PC-3 (cell line): Measurements from ENCODE around the gene APBA1. TPM values are rescaled to one million over a fixed set of nuclear protein-coding genes. Genes with fewer than 3 reads are reported as not detected.

Experiments used
- ATAC-seq: fragments of 200-7000 bp; cut with Tn5 transposase; 2 replicates; pipeline ENCODE4 v1.9.1; 2020; ENCODE audit warnings: mild to moderate bottlenecking, moderate library complexity
- BruUV-seq: library from RNA; stranded (reverse); fragments of 400-500 nt; replicated peaks from 2 replicates; lab custom pipeline; 2021; lab: Mats Ljungman, UMichigan
- CTCF ChIA-PET: fragments of 300-600 bp; sonication (Branson Sonifier 250); formaldehyde crosslinking; loops from one replicate; lab custom pipeline; 2022; ENCODE audit warnings: antibody characterized with exemption; lab: Charles Lee
- POLR2A ChIA-PET: fragments of 300-600 bp; sonication (Branson Sonifier 250); formaldehyde crosslinking; loops from one replicate; lab custom pipeline; 2022; ENCODE audit warnings: antibody characterized with exemption; ENCODE audit not compliant: unreplicated experiment; lab: Charles Lee
- DNase-seq: peaks from one replicate; pipeline ENCODE4 v3.0.0-alpha.2; 2015
- H2AFZ ChIP-seq: fragments of 300-600 bp; sonication (generic); 2 replicates; pipeline ENCODE4 v1.6.0; 2016; ENCODE audit warnings: antibody characterized with exemption, low read length
- H3F3A ChIP-seq: fragments of 300-600 bp; sonication (generic); one replicate; pipeline ENCODE4 v1.6.0; 2017; ENCODE audit warnings: antibody characterized with exemption, low read length, control low read depth, mild to moderate bottlenecking; ENCODE audit not compliant: unreplicated experiment
- H3K27ac ChIP-seq: fragments of 300-600 bp; sonication (generic); 2 replicates; pipeline ENCODE4 v1.5.1; 2016; ENCODE audit warnings: mild to moderate bottlenecking, low read length
- H3K27me3 ChIP-seq: fragments of 300-600 bp; sonication (generic); 2 replicates; pipeline ENCODE4 v1.6.1; 2016; ENCODE audit warnings: low read length, mixed read lengths
- H3K36me3 ChIP-seq: fragments of 300-600 bp; sonication (generic); 2 replicates; pipeline ENCODE4 v1.6.1; 2016; ENCODE audit warnings: low read depth, mixed run types, low read length, mixed read lengths
- H3K4me1 ChIP-seq: fragments of 300-600 bp; sonication (generic); 2 replicates; pipeline ENCODE4 v1.5.1; 2016; ENCODE audit warnings: low read length; ENCODE audit not compliant: insufficient read depth
- H3K4me2 ChIP-seq: fragments of 300-600 bp; sonication (generic); 2 replicates; pipeline ENCODE4 v1.6.0; 2016; ENCODE audit warnings: low read length
- H3K4me3 ChIP-seq: fragments of 300-600 bp; sonication (generic); 2 replicates; pipeline ENCODE4 v1.5.1; 2016; ENCODE audit warnings: mild to moderate bottlenecking, low read length, mixed read lengths
- H3K79me2 ChIP-seq: fragments of 300-600 bp; sonication (generic); 2 replicates; pipeline ENCODE4 v1.6.1; 2017; ENCODE audit warnings: low read length, mixed read lengths
- H3K9ac ChIP-seq: fragments of 300-600 bp; sonication (generic); 2 replicates; pipeline ENCODE4 v1.6.0; 2016; ENCODE audit warnings: mild to moderate bottlenecking, low read length
- H3K9me2 ChIP-seq: fragments of 300-600 bp; sonication (generic); replicated peaks from 2 replicates; pipeline ENCODE4 v1.6.1; 2016; ENCODE audit warnings: mixed run types, low read length, mixed read lengths
- H3K9me3 ChIP-seq: fragments of 300-600 bp; sonication (generic); 2 replicates; pipeline ENCODE4 v1.6.1; 2016; ENCODE audit warnings: low read length, mixed read lengths
- H4K20me1 ChIP-seq: fragments of 300-600 bp; sonication (generic); 2 replicates; pipeline ENCODE4 v1.6.1; 2016; ENCODE audit warnings: low read length, mixed read lengths
- EZH2 ChIP-seq: fragments of 300-600 bp; sonication (generic); IDR thresholded peaks from one replicate; pipeline ENCODE4 v1.6.1; 2017; ENCODE audit warnings: antibody characterized with exemption, mild to moderate bottlenecking, low read length; ENCODE audit not compliant: unreplicated experiment
- EZH2phosphoT487 ChIP-seq: fragments of 300-600 bp; sonication (generic); IDR thresholded peaks from 2 replicates; pipeline ENCODE4 v1.6.1; 2018; ENCODE audit warnings: mild to moderate bottlenecking, antibody characterized with exemption, low read length, borderline replicate concordance
- intact Hi-C: fragments of 100-400 bp; cut with micrococcal nuclease; formaldehyde crosslinking; loops from 2 replicates; pipeline ENCODE4 v1.9.0; 2023
- total RNA-seq: library from RNA; depleted of rRNA; stranded (reverse); fragments of >200 nt; gene quantifications from 2 replicates; pipeline ENCODE4 v1.2.3, GENCODE V29; 2014
- TF ChIP-seq, protein P1 (sequence below): fragments of 300-600 bp; sonication (generic); conservative IDR thresholded peaks from 2 replicates; pipeline ENCODE4 v1.5.1; 2017; ENCODE audit warnings: antibody characterized with exemption, low read depth, mild to moderate bottlenecking, low read length

APBA1 gene
- total RNA-seq, 1 experiment from 2014 or later: 0.07 TPM

DNA sequence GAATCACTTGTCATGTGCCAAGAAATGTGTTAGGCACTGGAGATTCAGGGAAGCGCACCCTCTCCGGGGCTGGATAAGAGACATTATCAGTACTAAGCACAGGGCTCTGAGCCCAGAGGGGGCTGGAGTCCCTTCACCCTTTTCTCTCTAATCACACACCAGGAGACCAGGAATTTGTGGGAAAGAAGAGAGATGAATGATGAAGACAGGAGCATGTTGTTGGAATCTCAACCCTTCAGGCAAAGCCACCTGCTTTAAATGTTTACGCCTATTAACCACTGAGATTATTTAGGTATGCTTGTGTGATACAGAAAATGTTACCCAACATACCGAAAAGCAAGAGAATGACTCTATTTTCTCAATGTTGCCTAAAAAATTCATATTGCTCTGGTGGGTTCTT lies 227.4 kb downstream of the APBA1 start:
- POLR2A ChIA-PET: no interaction called here
- H3K4me1 ChIP-seq: no peaks in the 10 kb centered on the region
- DNase-seq: no peak
- no peaks in the 10 kb centered on the region for H3F3A ChIP-seq
- H2AFZ ChIP-seq: no peak overlapping the region
- TF ChIP-seq EZH2phosphoT487: no peak
- H3K79me2 ChIP-seq: no peaks in the 10 kb centered on the region
- no peaks in the 10 kb centered on the region for H3K36me3 ChIP-seq
- no peaks in the 10 kb centered on the region for H3K9me2 ChIP-seq
- no peaks in the 10 kb centered on the region for H4K20me1 ChIP-seq
- H3K9me3 ChIP-seq: no peaks in the 10 kb centered on the region
- H3K9ac ChIP-seq: no peak overlapping the region
- intact Hi-C loops: no loop called here
- CTCF ChIA-PET: no interaction called here
- peaks cover 16% of the 10 kb centered on the region; the same call in 1 of the 2 replicates for H3K27me3 ChIP-seq
- no peak overlapping the region for H3K4me3 ChIP-seq
- H3K27ac ChIP-seq: no peak overlapping the region
- ATAC-seq: no peak
- no peak overlapping the region for H3K4me2 ChIP-seq
- BruUV-seq: no TSS peak

DNA sequence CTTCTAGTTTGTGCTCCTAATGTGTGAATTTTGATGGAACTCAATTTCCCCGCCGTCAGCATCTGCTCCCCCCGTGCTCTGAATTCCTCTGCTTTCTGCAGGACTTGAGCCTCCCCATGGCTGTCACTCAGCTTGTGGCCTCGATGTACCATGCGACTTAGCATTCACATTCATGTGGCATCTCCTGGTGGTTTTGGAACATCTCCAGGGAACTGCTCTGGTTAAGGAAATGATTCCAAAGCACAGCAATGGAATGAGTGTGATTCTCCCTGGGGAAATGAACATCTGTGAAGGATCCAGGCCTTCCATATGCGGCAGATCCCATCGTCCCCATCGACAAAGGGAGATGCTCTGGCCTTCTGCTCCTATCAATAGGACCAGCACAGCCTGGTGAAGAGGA lies 228.2 kb downstream of the APBA1 start:
- ChIA-PET CTCF (no interaction called here), POLR2A (no interaction called here)
- peaks cover 10% of the 10 kb centered on the region; the same call in 1 of the 2 replicates for H3K27me3 ChIP-seq
- ATAC-seq: no peak
- no peaks in the 10 kb centered on the region for H3K4me1 ChIP-seq
- no peak overlapping the region for H3K4me2 ChIP-seq
- no peak overlapping the region for H2AFZ ChIP-seq
- no peak overlapping the region for H3K9ac ChIP-seq
- H3K27ac ChIP-seq: no peak overlapping the region
- DNase-seq: no peak
- H3K4me3 ChIP-seq: no peak overlapping the region
- H3K9me3 ChIP-seq: no peaks in the 10 kb centered on the region
- H3F3A ChIP-seq: no peaks in the 10 kb centered on the region
- no peaks in the 10 kb centered on the region for H4K20me1 ChIP-seq
- H3K36me3 ChIP-seq: no peaks in the 10 kb centered on the region
- TF ChIP-seq EZH2 (no peak), EZH2phosphoT487 (no peak)
- TF ChIP-seq, protein P1, sequence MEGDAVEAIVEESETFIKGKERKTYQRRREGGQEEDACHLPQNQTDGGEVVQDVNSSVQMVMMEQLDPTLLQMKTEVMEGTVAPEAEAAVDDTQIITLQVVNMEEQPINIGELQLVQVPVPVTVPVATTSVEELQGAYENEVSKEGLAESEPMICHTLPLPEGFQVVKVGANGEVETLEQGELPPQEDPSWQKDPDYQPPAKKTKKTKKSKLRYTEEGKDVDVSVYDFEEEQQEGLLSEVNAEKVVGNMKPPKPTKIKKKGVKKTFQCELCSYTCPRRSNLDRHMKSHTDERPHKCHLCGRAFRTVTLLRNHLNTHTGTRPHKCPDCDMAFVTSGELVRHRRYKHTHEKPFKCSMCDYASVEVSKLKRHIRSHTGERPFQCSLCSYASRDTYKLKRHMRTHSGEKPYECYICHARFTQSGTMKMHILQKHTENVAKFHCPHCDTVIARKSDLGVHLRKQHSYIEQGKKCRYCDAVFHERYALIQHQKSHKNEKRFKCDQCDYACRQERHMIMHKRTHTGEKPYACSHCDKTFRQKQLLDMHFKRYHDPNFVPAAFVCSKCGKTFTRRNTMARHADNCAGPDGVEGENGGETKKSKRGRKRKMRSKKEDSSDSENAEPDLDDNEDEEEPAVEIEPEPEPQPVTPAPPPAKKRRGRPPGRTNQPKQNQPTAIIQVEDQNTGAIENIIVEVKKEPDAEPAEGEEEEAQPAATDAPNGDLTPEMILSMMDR: no peak
- H3K9me2 ChIP-seq: no peaks in the 10 kb centered on the region
- H3K79me2 ChIP-seq: no peaks in the 10 kb centered on the region
- intact Hi-C loops: no loop called here
- no TSS peak for BruUV-seq

DNA sequence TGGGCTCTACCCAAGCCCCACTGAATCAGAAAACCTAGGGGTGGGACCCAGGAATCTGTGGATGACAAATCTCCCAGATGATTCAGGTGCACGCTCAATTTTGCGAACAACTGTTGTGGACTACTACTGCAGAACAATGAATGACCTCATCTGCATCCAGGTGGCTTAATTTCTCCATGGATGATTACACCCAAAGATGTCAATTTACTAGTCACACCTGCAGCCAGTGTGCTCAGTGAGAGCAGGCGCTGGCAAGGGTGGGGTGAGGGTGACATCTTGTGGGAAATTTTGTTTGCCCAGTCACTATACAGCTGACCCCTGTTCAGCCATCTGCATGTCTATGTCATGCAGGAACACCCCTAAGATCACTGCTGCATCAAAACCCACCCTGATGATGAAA lies 229.0 kb downstream of the APBA1 start:
- CTCF ChIA-PET: no interaction called here

More for the DNA sequence above, 229.0 kb downstream of the APBA1 start:
- no peak overlapping the region for H3K4me2 ChIP-seq
- no peaks in the 10 kb centered on the region for H3K36me3 ChIP-seq
- BruUV-seq: no TSS peak
- H4K20me1 ChIP-seq: no peaks in the 10 kb centered on the region
- H3K27ac ChIP-seq: no peak overlapping the region
- H2AFZ ChIP-seq: no peak overlapping the region
- DNase-seq (no peak), ATAC-seq (no peak)
- no peaks in the 10 kb centered on the region for H3K9me3 ChIP-seq
- no peaks in the 10 kb centered on the region for H3K79me2 ChIP-seq
- intact Hi-C loops: no loop called here
- peaks cover 10% of the 10 kb centered on the region; the same call in 1 of the 2 replicates for H3K27me3 ChIP-seq
- H3K4me1 ChIP-seq: no peaks in the 10 kb centered on the region
- H3K4me3 ChIP-seq: no peak overlapping the region
- no peaks in the 10 kb centered on the region for H3K9me2 ChIP-seq
- H3K9ac ChIP-seq: no peak overlapping the region
- POLR2A ChIA-PET: no interaction called here
- H3F3A ChIP-seq: no peaks in the 10 kb centered on the region
- no peak for TF ChIP-seq EZH2
- TF ChIP-seq EZH2phosphoT487: no peak
- TF ChIP-seq, protein P1: no peak
